Measurements from ENCODE around the gene SPEF1.

GRCh38 chr20:3784216-3784853, 3.1 kb upstream of the SPEF1 start:
- peak; percentile 58 for TF ChIP-seq REST (IDR thresholded peaks at IDR 0.05; ENCODE audit: low read depth)
- TF ChIP-seq FOXM1 (IDR thresholded peaks at IDR 0.05; ENCODE audit: borderline replicate concordance, low read depth), result no peak
- TF ChIP-seq CEBPB (IDR thresholded peaks at IDR 0.05), result no peak
- TF ChIP-seq TEAD4 (IDR thresholded peaks at IDR 0.05), result no peak
- no peak for TF ChIP-seq MAX (IDR thresholded peaks at IDR 0.05)
- no peak for TF ChIP-seq EP300 (IDR thresholded peaks at IDR 0.05; ENCODE audit: borderline replicate concordance)
- TF ChIP-seq YY1 (IDR thresholded peaks at IDR 0.05; ENCODE audit: low read depth), result no peak
- no peak for TF ChIP-seq TCF12 (IDR thresholded peaks at IDR 0.05; ENCODE audit: low read depth)
- TF ChIP-seq TAF1 (IDR thresholded peaks at IDR 0.05; ENCODE audit: low read depth), result no peak
- no peak for TF ChIP-seq RAD21 (IDR thresholded peaks at IDR 0.05; ENCODE audit: low read depth)
- TF ChIP-seq USF1 (IDR thresholded peaks at IDR 0.05), result no peak
- TF ChIP-seq CREB1 (IDR thresholded peaks at IDR 0.05; ENCODE audit: low read depth), result no peak

Measured in Ishikawa (cell line).